DMS 273 (cell line): ENCODE data around the gene ZNF155.
"Not testable (repeated sequence)": the region's sequence is repeated elsewhere in the genome, so short reads cannot be mapped to it uniquely, and the experiment has no call there.

ENCODE experiments used
- DNase-seq: peaks from one replicate; lab custom pipeline; 2025; ENCODE audit not compliant: unreplicated experiment; lab: John Stamatoyannopoulos, UW

The ZNF155 gene

DNA sequence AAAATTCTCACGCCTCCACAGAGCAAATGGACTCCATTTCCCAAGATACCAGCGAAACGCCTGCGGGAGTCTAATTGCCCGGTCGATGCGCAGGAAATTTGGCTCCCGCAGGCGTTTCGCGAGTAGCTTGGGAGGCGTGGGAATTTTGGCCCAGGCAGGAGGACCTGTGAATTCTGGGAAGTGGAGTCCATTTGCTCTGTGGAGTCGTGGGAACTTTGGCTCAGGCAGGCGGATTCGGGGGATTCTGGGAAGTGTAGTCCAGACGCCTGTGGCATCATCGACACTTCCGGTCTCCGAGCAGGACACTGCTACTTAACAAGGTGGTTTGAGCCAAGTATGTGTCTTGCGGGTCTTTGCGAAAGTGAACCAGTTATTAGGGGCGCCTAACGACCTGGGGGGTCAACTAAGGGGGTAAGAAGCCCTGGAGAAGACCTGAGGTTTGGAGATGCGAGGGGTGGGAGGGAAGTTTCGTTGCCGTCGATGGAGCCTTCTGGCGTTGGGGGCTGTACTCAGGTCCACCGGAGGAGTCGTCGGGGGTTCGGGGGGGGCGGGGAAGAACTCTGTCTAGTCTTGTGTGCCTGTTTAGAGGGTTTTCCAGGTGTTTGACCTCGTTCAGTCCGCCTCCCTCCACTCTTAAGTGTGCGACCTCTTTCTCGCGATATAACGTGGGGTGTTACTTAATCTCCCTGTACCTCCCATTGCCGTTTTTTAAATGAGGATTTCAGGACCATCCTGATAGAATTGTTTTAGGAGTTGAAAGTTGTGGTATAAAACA, at the start of gene ZNF155:
Gene ZNF155, plus strand, starts transcription at position 277 of the 775 bp plus-strand sequence. CDS start 4,356 bp downstream, outside the sequence.
- DNase-seq, result peak; percentile 99

DNA sequence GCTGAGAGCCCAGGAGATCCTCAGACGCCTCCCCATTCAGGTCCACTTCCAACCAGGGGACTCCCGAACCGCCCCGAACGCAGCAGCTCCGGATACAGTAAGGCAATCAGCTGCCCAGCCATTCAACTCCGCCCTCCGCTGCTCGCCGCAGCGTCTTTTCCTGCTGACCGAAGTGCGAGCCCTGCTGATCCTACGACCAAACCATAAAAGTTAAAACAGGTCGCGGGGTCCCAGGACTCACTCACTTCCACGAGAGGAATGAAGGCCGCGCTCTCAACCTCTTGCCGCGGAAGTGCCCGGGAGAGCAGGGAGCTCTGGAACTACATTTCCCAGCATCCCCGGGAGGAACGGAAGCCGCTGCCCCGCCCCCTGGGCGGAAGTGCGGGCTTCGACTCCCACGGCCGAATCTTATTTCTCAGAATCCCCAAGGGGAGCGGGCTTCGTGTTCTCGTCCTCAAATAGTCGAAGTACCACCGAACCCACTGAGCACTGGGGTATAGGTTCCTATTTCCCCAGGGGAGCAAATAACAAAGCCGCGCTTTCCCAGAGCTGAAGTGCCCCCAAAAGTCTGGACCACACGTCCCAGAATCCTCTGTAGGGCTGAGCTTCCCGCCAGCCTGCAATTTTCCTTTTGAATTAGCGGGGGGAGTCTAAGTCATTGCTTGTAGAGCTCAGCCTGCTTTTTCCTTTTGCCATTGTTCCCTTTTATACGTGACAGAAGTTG, 48.8 kb upstream of the ZNF155 start, which contains the start of gene ZNF45:
Gene ZNF45, minus strand, starts transcription at position 298 of the 724 bp plus-strand sequence. CDS start 13,097 bp downstream, outside the sequence.
- DNase-seq, result peak; percentile 97

DNA sequence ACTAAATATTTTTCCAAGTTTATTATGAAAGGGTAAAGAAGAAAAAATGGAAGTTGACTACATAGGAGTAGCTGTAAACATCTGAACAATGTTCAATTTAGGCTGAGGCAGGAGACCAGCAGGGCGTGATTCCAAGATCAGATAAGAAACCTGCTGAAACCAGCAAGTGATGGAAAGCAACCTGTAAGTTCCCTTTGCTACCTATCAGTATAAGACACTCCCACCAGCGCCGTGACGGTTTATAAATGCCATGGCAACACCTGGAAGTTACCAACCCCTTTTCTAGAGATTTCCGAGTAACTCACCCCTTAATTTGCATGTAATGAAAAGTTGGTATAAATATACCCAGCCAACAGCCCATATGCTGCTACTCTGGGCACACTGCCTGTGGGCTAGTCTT, 47.8 kb upstream of the ZNF155 start:
- peak; percentile 61 for DNase-seq

DNA sequence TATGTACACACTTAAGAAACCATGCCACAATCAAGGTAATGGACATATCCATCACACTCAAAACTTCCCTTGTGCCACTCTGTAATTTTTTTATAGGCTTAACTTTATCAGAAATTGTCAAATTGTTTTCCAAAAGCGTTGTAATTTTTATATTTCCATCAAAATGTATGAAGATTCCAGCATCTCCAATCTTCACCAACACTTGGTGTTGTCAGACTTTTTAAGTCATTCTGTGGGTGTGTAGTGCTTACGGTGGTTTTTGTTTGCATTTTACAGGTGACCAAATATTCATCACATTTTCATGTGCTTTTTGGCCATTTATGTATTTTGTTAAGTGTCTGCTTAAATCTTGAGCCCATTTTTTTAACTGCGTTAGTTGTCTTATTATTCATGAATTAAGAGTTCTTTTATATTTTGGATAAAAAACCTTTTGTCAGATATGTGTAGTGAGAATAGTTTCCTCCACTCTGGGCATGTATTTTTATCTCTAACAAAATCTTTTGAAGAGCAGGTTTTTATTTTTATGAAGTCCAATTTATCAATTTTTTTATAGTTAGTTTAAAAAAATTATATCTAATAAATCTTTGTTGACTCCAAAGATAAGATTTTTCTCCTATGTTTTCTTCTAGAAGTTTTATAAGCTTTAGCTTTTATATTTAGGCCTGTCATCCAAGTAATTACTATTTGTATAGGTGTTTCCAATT, 44.3 kb upstream of the ZNF155 start:
- no peak for DNase-seq

DNA sequence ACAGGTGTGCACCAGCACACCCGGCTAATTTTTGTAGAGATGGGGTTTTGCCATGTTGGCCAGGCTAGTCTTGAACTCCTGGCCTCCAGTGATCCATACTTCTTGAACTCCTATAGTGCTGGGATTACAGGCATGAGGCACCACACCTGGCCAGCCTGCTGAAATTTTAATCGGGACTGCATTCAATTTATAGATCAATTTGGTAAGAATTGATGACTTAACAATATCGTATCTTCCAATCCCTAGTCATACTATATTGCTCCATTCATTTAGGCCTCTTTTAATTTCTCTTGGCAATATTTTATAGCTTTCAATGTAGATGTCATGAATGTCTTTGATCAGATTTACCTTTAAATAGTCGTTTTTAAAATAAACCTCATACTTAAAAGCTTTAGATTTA, 43.3 kb upstream of the ZNF155 start:
- no peak for DNase-seq

DNA sequence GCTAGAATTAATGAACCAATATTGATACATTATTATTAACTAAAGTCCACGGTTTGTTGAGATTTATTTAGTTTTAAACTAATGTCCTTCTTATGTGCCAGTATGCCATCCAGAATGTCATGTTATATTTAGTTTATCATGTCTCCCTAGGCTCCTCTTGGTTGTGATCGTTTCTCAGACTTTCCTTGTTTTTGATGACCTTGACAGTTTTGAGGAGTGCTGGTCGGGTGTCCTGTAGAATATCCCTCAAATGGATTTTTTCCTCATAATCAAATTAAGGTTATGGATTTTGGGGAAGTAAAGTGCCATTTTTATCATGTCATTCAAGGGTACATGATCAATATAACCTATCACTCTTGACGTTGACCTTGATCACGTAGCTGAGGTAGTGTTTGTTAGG, 42.8 kb upstream of the ZNF155 start:
- DNase-seq, result no peak

DNA sequence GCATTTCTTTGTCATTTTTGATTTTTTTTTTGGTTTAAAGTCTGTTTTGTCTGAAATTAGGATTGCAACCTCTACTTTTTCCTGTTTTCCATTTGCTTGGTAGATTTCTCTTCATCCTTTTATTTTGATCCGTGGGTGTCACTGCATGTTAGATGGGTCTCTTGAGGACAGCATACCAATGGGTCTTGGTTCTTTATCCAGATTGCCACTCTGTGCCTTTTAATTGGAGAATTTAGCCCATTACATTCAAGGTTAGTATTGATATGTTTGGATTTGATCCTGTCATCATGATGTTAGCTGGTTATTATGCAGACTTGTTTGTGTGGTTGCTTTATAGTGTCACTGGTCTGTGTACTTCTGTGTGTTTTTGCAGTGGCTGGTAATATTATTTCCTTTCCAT, 36.6 kb upstream of the ZNF155 start:
- not testable (repeated sequence) for DNase-seq

DNA sequence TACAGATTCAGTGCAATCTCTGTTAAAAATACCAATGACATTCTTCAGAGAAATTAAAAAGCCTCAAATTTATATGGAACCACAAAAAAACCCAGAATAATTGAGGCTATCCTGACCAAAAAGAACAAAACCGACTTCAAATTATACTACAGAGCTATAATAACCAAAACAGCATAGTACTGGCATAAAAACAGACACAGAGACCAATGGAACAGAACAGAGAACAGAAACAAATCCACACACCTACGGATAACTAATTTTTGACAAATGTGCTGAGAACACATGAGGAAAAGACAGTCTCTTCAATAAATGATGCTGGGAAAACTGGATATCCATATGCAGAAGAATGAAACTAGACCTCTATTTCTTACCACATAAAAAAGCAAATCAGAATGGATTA, 34.2 kb upstream of the ZNF155 start:
- DNase-seq, result not testable (repeated sequence)

DNA sequence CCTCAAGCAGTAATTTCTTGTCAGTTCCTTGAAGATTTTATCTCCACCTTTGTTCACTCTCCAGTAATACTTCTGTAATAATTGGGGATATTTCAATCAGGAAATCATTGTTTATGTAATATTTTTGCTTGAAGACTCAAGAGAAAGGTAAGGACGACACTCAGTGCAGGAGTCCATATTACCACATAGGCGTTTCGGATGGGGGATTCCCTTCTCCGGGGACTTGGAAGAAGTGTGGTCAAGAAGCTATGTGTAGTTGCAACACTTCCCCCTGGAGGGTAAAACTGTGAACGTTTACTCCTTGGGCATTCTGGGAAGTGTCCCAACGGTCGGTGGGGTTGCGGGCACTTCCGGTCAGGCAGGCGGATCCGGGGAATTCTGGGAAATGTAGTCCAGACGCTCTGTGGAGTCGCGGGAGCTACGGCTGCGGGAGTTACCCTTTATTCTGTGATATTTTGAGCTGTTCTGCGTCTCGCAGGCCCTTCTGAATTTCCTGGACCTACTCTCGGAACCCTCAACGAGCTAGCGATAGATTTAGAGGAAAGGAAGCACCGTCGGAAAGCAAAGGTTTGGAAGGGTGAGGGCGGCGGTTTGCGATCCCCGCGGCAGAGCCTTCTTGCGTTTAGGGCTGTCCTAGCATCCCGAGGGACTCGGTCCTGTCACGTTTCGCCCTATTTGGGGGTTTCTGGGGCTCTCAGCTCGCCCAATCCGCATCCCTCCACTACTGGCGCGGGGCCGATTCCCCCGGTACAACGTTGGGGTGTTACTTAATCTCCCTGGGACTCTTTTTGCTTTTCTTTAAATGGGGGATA, 32.9 kb upstream of the ZNF155 start, which contains the start of gene ZNF221:
Gene ZNF221, plus strand, starts transcription at position 395 of the 812 bp plus-strand sequence. CDS start 11,499 bp downstream, outside the sequence.
- peak; percentile 97 for DNase-seq

DNA sequence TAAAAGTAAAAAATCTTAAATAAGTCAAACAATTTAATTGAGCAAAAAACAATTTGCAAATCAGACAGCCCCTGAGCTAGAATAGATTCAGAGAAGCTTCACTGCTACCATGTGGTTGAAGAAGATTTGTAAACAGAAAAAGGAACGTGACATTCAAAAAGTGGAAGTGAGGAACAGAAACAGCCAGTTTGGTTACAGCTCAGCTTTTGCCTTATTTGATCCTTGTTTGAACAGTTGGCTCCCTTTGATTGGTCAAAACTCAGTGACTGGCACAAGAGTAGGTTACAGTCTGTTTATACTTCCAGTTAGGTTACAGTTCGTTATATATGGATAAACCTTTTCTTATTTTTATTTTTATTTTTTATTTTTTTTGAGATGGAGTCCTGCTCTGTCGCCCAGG, 27.2 kb upstream of the ZNF155 start:
- no peak for DNase-seq

DNA sequence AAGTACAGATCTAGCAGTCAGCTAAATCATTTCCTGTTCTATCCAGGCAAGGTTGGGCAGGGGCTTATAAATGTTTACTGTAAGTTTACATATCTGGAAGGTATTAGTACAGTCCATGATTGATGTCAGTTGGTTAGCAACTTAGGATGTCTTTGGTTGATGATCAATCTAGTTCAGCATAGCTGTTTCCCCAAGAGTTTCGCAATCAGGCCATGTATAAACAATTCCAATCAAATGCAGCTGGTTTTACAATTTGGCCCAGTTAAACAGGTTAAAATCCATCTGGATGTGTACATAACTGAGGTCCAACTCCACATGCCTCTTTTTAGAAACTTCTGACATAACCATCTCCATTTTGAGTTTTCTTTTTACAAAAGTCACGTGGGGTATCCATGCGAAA, 26.1 kb upstream of the ZNF155 start:
- no peak for DNase-seq

DNA sequence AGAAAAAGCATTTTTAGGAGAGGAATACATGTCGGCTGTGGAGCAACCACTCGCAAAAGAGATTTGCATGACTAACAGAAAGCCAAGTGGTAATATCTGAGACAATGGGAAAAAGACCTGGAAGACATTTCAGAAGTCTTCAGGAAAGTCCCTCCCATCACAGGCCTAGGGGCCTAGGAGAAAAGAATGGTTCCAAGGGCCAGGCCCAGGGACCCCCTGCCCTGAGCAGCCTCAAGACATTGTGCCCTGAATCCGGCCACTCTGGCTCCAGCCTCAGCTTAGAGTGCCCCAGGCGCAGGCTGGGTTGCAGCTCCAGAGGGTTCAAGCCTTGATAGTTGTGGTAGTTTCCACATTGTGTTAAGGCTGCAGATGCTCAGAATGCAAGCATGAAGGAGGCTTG, 23.6 kb upstream of the ZNF155 start:
- no peak for DNase-seq

DNA sequence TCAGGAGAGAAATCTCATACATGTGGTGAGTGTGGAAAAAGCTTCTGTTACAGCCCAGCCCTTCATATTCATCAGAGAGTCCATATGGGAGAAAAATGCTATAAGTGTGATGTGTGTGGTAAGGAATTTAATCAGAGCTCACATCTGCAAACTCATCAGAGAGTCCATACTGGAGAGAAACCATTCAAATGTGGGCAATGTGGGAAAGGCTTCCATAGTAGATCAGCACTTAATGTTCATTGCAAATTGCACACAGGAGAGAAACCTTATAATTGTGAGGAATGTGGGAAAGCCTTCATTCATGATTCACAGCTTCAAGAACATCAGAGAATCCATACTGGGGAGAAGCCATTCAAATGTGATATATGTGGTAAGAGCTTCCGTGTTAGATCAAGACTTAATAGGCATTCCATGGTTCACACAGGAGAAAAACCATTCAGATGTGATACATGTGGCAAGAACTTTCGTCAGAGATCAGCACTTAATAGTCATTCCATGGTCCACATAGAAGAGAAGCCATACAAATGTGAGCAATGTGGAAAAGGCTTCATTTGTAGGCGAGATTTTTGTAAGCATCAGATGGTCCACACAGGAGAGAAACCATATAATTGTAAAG, 17.8 kb upstream of the ZNF155 start:
- DNase-seq, result no peak

DNA sequence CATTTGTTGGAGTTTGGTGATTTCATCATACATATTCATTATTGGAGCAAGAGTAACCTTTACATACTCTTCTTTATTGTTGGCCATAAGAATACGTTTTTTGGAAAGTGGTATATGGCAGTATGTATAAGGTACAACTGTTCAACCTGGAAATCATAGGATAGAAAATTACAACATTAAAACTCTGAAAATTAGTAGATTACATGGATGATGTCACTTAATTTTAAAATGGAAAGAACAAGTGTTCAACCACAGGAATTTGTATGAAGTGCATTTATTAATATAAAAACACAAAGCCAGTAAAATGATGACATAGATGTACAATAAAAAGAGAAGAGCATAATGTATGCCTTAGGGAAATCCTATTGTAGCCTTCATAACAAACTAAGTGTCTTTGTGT, 7.3 kb upstream of the ZNF155 start:
- DNase-seq, result no peak

DNA sequence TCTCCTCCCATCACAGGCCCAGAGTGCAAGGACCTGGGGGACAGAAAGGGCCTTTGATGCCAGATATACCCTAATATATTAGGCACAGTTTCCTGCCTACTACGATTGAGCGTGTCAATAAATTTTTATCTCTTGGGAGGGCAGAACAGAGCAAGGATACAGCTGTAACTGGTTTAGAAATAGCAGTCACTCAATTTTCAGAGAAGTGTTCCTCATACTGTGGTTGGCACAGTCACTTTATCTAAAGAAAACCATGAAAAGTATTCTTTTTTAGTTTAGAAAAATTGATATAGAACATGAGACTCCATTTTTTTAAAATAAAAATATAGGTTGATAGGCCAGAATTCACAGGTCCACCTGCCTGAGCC, 460 bp upstream of the ZNF155 start:
- no peak for DNase-seq

DNA sequence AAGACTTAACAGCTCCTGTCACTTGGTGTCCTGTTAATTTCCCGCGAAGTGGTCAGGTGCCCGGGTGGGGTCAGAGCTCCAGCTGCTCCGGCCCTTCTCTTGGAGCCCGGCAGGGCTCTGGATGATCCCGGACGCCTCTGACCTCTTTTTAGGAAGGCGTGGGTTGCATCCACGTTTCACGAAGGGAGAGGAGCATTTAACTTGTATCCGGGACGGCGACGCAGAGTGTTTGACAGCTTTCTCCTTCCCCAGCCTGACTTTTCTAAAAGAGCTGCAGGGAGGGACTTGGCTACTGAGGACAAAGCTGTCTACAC, 656 bp downstream of the ZNF155 start:
- DNase-seq, result peak; percentile 45

DNA sequence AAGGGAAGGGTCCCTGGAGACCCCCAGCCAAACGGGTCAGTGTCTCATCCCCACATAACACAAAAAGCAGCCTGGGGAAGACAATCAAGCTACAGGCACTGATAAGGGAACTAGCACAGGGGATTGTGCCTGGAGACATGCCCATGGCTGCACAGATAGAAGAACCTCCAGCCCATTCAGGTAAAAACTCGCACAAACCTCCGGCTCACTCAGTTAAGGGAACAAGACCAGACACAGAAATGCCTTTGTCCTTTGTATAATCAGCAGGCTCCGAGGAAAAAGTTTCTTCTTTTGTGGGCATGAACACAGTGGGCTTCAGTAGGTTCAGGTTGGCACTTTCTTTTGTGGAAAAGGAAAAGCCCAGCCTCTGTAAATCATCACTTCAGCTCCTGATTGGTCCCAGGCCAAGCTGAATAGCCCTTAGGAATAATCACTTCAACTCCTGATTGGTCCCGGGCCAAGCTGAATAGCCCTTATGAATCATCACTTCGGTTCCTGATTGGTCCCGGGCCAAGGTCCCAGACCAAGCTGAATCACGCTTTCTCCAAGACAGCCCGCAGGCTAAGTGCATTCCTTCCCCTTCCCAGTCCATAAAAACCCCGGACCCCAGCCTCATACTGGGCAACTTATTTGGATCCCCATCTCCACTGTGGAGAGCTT, 13.8 kb downstream of the ZNF155 start:
- DNase-seq, result no peak

DNA sequence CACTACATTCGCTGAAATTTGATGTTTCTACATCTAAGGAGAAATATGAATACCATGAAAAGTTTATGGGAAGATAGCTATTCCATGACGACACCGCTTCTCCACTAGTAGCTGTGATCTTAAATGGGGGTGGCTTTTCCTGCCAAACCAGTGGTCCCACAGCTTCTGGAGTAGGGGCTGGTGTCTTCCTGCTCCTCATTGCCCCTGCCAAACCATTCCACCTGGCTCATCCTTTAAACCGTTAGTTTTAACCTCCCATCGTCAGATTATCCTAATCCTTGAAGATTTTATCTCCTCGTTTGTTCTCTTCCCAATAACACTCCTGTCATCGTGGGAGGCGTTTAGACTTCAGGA, 18.2 kb downstream of the ZNF155 start:
- DNase-seq, result no peak

DNA sequence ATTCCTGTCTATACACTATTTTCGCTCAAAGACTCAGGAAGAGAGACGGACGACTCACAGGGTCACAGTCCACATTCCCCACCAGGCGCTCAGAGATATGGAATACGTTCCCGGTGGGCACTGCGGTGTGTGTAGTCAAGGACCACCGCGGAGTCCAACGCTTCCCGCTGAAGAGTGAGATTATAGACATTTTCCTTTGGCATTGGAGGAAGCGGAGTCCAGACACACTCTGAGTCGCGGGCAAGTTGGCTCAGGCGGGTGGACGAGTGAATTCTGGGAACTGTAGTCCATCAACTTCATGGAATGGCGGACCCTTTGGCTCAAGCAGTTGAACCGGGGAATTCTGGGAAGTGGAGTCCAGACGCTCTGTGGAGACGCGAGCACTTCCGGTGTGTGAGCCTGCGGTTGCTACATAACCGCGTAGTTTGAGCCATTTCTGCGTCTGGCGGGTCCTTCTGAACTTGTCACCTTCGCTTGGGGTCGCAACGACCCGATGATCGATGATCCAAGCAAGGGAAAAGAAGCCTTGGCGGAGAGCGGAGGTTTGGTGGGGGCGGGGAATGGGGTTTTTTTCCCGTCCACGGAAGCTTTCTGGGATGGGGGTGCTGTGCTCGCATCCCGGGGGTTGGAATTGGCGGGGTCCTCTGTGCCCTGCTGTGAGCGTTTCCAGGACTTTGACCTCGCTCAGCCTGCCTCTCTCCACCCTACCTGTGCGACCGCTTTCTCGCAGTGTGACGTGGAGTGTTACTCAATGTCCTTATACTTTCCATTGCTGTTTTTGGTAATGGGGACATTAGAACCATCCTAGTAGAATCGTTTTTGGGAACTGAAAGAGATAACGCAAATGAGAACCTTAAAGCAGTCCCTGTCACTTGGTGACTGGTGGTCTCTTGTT, 18.8 kb downstream of the ZNF155 start, which contains the start of gene ZNF230:
Gene ZNF230, plus strand, starts transcription at position 392 of the 895 bp plus-strand sequence. CDS start 4,122 bp downstream, outside the sequence.
- peak; percentile 98 for DNase-seq
